ENCODE results near the gene ABCC6. TPM values are rescaled to one million over a fixed set of nuclear protein-coding genes. Genes with fewer than 3 reads are reported as not detected.

Gene ABCC6
- total and polyA plus RNA-seq, 2 of the 13 experiments (the other 11 are each of a cell fraction or from before 2014, with no cell fraction given): 82.4 to 105 TPM

DNA sequence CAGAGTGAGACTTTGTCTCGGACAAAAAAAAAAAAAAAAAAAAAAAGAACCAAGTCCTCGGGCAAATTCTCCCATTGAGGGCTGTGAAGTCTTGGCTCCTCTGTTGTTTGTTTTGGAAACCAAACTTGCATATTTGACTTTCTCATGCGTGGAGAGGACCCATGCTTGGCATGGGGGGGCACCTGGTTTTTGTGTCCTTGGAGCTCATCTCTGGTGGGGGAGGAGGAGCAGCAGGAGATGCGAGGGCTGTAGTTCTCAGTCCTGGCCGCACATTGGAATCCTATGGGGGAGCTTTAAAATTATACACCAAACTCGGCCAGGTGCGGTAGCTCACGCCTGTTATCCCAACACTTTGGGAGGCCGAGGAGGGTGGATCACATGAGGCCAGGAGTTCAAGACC lies 74.5 kb downstream of the ABCC6 start:
- no peak for ATAC-seq
- WGBS (ENCODE audit: low lambda C conversion rate): 71% methylated on average over 9 of the region's 9 CpGs
- TF ChIP-seq ZNF430 (CRISPR knock-in tag; IDR thresholded peaks at IDR 0.05) (0 out of 2 replicates have a peak, but pooled peaks have one; percentile 44), CBX5 (CRISPR knock-in tag; IDR thresholded peaks at IDR 0.05; ENCODE audit: borderline replicate concordance) (peak; percentile 26; the same call in 1 of the 2 replicates), GTF2F1 (IDR thresholded peaks at IDR 0.05; ENCODE audit: low read length) (no peak), ZNF772 (CRISPR knock-in tag; IDR thresholded peaks at IDR 0.05) (0 out of 2 replicates have a peak, but pooled peaks have one; percentile 13), ZNF678 (CRISPR knock-in tag; IDR thresholded peaks at IDR 0.05) (0 out of 2 replicates have a peak, but pooled peaks have one; percentile 68), CCDC6 (CRISPR knock-in tag; IDR thresholded peaks at IDR 0.05) (0 out of 2 replicates have a peak, but pooled peaks have one; percentile 17), POLR2G (IDR thresholded peaks at IDR 0.05; ENCODE audit: low read depth, low read length) (peak; percentile 6; the same call in 1 of the 2 replicates), POLR2AphosphoS5 (IDR thresholded peaks at IDR 0.05; ENCODE audit: low read depth, low read length) (peak; percentile 42; the same call in 1 of the 2 replicates), KDM3A (CRISPR knock-in tag; IDR thresholded peaks at IDR 0.05; ENCODE audit: low read depth) (0 out of 2 replicates have a peak, but pooled peaks have one; percentile 16), ZNF451 (CRISPR knock-in tag; IDR thresholded peaks at IDR 0.05) (no peak), SMARCC2 (IDR thresholded peaks at IDR 0.05) (no peak), LCORL (IDR thresholded peaks at IDR 0.05) (no peak), LCORL (CRISPR knock-in tag; IDR thresholded peaks at IDR 0.05) (0 out of 2 replicates have a peak, but pooled peaks have one; percentile 4), MTA1 (CRISPR knock-in tag; IDR thresholded peaks at IDR 0.05; ENCODE audit: borderline replicate concordance) (0 out of 2 replicates have a peak, but pooled peaks have one; percentile 11)
- TF ChIP-seq, protein P1, sequence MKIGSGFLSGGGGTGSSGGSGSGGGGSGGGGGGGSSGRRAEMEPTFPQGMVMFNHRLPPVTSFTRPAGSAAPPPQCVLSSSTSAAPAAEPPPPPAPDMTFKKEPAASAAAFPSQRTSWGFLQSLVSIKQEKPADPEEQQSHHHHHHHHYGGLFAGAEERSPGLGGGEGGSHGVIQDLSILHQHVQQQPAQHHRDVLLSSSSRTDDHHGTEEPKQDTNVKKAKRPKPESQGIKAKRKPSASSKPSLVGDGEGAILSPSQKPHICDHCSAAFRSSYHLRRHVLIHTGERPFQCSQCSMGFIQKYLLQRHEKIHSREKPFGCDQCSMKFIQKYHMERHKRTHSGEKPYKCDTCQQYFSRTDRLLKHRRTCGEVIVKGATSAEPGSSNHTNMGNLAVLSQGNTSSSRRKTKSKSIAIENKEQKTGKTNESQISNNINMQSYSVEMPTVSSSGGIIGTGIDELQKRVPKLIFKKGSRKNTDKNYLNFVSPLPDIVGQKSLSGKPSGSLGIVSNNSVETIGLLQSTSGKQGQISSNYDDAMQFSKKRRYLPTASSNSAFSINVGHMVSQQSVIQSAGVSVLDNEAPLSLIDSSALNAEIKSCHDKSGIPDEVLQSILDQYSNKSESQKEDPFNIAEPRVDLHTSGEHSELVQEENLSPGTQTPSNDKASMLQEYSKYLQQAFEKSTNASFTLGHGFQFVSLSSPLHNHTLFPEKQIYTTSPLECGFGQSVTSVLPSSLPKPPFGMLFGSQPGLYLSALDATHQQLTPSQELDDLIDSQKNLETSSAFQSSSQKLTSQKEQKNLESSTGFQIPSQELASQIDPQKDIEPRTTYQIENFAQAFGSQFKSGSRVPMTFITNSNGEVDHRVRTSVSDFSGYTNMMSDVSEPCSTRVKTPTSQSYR (CRISPR knock-in tag; IDR thresholded peaks at IDR 0.05; ENCODE audit: borderline replicate concordance): peak; percentile 32; the same call in 1 of the 2 replicates
- TF ChIP-seq, protein P2, sequence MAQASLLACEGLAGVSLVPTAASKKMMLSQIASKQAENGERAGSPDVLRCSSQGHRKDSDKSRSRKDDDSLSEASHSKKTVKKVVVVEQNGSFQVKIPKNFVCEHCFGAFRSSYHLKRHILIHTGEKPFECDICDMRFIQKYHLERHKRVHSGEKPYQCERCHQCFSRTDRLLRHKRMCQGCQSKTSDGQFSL (CRISPR knock-in tag; IDR thresholded peaks at IDR 0.05): peak; percentile 68
- TF ChIP-seq, protein P3, sequence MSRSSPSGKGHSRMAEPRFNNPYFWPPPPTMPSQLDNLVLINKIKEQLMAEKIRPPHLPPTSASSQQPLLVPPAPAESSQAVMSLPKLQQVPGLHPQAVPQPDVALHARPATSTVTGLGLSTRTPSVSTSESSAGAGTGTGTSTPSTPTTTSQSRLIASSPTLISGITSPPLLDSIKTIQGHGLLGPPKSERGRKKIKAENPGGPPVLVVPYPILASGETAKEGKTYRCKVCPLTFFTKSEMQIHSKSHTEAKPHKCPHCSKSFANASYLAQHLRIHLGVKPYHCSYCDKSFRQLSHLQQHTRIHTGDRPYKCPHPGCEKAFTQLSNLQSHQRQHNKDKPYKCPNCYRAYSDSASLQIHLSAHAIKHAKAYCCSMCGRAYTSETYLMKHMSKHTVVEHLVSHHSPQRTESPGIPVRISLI (CRISPR knock-in tag; IDR thresholded peaks at IDR 0.05; ENCODE audit: borderline replicate concordance): peak; percentile 76
- TF ChIP-seq, protein P4, sequence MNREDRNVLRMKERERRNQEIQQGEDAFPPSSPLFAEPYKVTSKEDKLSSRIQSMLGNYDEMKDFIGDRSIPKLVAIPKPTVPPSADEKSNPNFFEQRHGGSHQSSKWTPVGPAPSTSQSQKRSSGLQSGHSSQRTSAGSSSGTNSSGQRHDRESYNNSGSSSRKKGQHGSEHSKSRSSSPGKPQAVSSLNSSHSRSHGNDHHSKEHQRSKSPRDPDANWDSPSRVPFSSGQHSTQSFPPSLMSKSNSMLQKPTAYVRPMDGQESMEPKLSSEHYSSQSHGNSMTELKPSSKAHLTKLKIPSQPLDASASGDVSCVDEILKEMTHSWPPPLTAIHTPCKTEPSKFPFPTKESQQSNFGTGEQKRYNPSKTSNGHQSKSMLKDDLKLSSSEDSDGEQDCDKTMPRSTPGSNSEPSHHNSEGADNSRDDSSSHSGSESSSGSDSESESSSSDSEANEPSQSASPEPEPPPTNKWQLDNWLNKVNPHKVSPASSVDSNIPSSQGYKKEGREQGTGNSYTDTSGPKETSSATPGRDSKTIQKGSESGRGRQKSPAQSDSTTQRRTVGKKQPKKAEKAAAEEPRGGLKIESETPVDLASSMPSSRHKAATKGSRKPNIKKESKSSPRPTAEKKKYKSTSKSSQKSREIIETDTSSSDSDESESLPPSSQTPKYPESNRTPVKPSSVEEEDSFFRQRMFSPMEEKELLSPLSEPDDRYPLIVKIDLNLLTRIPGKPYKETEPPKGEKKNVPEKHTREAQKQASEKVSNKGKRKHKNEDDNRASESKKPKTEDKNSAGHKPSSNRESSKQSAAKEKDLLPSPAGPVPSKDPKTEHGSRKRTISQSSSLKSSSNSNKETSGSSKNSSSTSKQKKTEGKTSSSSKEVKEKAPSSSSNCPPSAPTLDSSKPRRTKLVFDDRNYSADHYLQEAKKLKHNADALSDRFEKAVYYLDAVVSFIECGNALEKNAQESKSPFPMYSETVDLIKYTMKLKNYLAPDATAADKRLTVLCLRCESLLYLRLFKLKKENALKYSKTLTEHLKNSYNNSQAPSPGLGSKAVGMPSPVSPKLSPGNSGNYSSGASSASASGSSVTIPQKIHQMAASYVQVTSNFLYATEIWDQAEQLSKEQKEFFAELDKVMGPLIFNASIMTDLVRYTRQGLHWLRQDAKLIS (CRISPR knock-in tag; IDR thresholded peaks at IDR 0.05): no peak

More for the DNA sequence above, 74.5 kb downstream of the ABCC6 start:
- ChIA-PET CTCF (ENCODE audit: low intra/inter-chr PET ratio, low total read pairs) (no interaction called here), POLR2A (interaction anchor here (1.1 to 1.5 kb wide), 2 partner anchors 11 to 261 kb away, joined by 3 to 6 read pairs; partner anchors contain the start of gene CEP20)
- Histone ChIP-seq H2AFZ (ENCODE audit: low read length) (no peak overlapping the region), H3K9ac (ENCODE audit: insufficient read depth, low read depth, low read length) (no peak overlapping the region), H4K20me1 (ENCODE audit: insufficient read depth, low read length) (no peaks in the 10 kb centered on the region), H3K27me3 (ENCODE audit: control insufficient read depth in 1 of 2, insufficient read depth in 2 of 2, low read length in 2 of 2) (no peaks in the 10 kb centered on the region), H3K27ac (ENCODE audit: extremely low read length, insufficient read depth, low read length) (no peak overlapping the region), H3K4me1 (ENCODE audit: insufficient read depth, low read length) (peaks cover 49% of the 10 kb centered on the region), H3K79me2 (ENCODE audit: insufficient read depth, low read length) (no peaks in the 10 kb centered on the region), H3K4me2 (ENCODE audit: low read depth, low read length) (no peak overlapping the region), H3K4me3 (replicated peaks in 1 of 3; ENCODE audit: insufficient read depth in 1 of 3, low read depth in 2 of 3, low read length in 3 of 3) (no peak overlapping the region), H3K9me3 (ENCODE audit: low read length) (no peaks in the 10 kb centered on the region), H3K36me3 (replicated peaks in 1 of 2; ENCODE audit: control insufficient read depth in 1 of 2, insufficient read depth in 2 of 2, low read length in 2 of 2) (peaks cover 15 to 23% of the 10 kb centered on the region in 2 experiments)
- intact Hi-C loops (cut with micrococcal nuclease; ENCODE audit: unreplicated experiment) (no loop called here), in situ Hi-C loops (cut with HindIII; ENCODE audit: extremely low pct_ligation_motif_present, low pct_unique_long_range_greater_than_20kb) (no loop called here)
- BruUV-seq (replicated peaks): no TSS peak
- DNase-seq (ENCODE audit: low spot score) (no peak), FAIRE-seq (no peak)

All from HepG2 (cell line).